ENCODE data around the gene SUGP1.
"Not testable (repeated sequence)": the region's sequence is repeated elsewhere in the genome, so short reads cannot be mapped to it uniquely, and the experiment has no call there.

The SUGP1 gene, protein sequence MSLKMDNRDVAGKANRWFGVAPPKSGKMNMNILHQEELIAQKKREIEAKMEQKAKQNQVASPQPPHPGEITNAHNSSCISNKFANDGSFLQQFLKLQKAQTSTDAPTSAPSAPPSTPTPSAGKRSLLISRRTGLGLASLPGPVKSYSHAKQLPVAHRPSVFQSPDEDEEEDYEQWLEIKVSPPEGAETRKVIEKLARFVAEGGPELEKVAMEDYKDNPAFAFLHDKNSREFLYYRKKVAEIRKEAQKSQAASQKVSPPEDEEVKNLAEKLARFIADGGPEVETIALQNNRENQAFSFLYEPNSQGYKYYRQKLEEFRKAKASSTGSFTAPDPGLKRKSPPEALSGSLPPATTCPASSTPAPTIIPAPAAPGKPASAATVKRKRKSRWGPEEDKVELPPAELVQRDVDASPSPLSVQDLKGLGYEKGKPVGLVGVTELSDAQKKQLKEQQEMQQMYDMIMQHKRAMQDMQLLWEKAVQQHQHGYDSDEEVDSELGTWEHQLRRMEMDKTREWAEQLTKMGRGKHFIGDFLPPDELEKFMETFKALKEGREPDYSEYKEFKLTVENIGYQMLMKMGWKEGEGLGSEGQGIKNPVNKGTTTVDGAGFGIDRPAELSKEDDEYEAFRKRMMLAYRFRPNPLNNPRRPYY

DNA sequence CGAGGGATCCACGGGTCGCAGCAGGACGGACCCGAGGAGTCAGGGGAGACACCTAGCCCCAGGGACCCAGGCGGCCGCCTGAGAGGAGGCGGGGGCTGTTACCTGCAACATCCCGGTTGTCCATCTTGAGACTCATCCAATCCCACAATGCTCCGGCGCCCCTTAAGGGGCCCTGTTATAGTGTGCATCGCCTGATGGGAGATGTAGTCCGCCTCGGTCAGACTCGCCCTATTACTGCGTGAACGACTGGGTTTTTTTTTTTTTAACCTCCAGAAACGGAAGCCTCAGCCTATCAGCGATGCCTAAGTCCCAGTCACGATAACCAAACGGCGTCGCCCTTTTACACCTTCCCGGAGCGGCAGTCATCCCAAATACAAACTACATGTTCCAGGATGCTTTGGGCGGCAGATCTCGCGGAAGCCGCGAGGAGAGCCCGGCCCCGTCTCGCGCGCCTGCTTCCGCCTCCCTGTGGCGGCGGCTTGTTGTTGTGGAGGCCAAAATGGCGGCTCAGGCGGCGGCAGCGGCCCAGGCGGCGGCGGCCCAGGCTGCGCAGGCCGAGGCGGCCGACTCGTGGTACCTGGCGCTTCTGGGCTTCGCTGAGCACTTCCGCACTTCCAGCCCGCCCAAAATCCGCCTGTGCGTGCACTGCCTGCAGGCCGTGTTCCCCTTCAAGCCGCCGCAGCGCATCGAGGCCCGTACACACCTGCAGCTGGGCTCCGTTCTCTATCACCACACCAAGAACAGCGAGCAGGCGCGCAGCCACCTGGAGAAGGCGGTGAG lies at the start of gene SUGP1, which contains the start of gene MAU2:
Gene SUGP1 (minus strand): TSS at position 149 of the 780 bp plus-strand sequence. CDS start 13 bp downstream, at position 136.
Gene MAU2 (plus strand): TSS at position 469 of the 780 bp plus-strand sequence. CDS start 31 bp downstream, at position 500.
- peak; percentile 92 for DNase-seq (ENCODE audit: low spot score)

DNA sequence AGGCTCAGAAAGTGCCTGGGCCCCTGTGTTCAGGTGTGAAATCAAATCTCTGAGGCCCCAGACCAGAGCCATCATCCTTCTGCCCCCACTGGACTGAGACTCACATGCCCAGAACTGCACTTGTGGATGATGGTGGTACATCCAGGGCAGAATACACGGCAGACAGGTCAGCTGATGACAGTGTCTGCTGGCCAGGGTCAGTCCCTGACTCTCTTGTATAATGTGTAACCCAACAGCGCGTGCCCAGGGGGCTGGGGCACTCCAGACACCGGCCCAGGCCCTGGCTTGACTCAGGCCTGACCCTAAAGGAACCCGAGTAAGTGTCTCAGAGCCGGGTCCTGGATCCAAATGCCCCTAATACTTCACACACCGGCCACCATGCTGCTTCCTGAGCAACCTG lies 47.8 kb upstream of the SUGP1 start:
- DNase-seq (ENCODE audit: low spot score), result no peak

DNA sequence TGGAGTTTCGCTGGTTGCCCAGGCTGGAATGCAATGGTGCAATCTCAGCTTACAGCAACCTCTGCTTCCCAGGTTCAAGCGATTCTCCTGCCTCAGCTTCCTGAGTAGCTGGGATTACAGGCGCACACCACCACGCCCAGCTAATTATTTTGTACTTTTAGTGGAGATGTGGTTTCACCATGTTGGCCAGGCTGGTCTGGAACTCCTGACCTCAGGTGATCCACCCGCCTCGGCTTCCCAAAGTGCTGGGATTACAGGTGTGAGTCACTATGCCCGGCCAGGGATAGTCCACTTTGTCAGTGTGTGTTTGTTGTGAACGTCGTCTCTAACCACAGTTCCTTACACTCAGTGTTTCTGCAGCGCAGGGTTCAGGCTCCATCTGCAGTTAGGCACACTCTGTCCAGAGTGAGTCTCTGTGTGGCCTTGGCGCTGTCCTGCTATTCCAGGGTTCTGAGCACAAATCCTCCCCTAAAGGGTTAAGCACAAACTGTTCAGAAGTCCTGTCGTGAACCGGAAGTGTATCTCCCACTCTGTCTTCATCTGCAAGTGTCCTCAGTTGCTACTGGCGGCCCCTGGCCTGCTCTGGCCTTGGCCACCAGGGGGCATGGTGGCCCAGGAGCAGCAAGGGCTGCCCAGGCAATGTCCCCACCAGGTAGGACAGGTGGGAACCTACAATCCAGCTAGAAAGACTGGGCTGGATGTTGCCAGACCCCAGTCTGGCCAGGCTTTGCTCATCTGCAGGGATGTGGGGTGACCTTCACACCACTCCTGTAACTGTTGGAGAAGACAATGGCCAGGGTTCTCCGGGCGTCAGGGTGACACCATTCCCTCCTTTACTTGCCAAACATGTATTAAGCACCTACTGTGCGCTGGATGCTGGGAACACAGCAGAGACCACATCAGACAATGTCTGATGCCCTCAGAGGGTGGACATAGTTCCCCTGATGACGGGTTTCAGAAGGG lies 46.4 kb upstream of the SUGP1 start:
- peak; percentile 54 for DNase-seq (ENCODE audit: low spot score)

DNA sequence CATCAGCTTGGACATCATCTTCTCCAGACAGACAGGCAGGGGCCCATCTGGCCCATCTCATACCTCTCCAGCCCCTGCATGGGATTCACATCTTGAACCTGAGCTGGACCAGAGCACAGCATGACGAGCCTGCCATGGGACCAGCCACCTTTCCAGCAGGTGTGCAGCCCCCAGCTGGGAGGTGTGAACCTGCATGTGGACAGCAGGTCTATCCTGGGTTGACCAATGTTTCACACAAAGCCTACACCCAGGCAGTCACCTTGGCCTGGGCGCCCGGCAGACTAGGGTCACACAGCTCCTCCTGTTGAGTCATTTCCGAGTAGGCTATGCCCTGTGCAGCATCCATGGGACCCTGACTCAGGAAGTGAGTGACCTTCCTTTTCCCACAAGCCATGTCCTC lies 41.8 kb upstream of the SUGP1 start:
- no peak for DNase-seq (ENCODE audit: low spot score)

DNA sequence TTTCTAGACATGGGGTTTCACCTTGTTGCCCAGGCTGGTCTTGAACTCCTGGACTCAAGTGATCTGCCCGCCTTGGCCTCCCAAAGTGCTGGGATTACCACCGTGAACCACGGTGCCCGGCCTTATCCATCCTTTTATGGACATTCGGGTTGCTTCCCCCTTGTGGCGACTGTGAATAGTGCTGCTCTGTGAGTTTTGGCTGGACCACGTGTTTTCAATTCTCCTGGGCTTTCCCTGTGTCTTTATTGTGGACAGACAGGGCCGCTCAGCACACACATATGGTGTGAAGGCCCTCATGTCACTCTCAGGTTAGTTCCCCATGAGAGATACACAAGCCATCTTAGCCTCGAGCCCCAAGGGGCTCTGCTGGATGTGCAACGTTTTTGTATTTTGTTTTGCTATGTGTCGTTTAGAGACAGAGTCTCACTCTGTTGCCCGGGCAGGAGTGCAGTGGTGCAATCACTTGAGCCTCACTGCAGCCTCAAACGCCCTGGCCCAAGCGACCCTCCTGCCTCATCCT lies 40.8 kb upstream of the SUGP1 start:
- peak; percentile 76 for DNase-seq (ENCODE audit: low spot score)

DNA sequence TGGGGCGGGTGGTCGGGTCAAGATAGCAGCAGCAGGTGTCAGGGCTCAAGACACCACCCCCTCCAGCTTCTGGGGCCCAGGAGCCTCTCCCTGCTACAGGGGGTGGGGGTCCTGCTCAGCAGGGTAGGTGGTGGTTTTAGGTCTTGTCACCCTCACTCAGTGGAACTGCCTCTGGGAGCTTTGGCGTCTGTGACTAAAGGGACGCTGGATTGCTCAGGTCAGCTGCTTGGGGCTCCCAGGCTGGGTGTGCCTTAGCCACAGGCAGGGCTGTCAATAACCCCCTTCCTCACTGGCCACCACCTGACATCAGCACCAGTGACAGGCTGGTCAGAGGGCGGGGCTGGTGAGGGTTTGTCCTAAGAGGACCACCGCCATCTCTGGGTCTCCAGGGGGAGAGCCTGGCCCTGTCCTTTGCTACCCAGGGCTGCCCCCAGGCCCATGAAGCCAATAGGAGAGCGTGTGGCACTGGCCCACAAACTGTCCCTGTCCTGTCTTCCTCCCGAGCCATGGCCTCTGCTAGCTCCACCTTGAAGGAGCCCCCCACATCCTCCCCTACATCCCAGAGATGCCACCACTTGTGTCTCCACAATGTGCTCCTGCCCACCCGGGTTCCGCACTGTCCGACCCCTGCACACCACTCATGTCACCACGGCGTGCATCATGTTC lies 36.7 kb upstream of the SUGP1 start:
- DNase-seq (ENCODE audit: low spot score), result no peak

DNA sequence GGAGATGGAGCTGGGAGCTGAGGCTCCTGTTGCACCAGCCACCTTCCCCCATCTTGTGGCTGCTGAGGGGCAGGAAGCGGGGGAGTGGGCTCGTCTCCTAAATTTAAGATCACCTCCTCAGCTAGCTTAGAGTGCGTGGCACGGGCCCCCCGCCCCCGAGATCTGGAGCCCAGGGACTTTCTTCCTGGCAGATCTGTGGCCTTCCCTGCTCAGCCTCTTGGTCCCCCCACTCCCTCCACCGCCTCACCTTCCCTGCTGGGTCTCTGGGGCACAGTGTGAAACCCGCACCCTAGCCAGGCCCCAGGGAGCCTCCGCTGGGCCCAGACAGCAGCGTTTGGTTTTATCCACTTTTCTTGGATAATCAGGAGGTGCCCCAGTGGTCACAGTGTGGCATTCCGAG lies 36.2 kb upstream of the SUGP1 start:
- DNase-seq (ENCODE audit: low spot score), result no peak

DNA sequence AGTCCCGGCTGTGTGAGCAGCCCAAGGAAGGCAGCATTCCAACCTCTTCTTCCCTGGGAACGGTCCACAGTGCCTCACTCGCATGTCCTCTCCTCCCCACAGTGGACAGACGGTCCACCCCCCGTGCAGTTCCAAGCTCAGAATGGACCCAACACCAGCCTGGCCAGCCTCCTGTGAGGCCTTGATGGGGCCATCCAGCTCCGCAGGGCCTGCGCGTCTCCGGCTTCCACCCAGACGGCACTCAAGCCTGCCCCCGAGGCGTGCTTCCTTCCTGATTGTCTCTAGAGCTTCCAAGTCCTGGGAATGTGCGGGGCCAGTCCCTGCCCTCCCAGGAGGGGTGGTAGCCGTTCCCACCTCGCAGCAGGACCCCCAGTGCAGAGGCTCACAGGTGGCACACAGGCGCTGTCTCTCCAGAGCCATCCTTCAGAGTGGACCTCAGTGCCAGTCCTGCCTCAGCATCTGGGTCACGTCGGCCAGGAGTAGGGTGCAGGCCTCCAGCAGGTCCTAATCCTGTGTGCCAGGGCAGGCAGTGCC lies 35.4 kb upstream of the SUGP1 start:
- DNase-seq (ENCODE audit: low spot score), result no peak

DNA sequence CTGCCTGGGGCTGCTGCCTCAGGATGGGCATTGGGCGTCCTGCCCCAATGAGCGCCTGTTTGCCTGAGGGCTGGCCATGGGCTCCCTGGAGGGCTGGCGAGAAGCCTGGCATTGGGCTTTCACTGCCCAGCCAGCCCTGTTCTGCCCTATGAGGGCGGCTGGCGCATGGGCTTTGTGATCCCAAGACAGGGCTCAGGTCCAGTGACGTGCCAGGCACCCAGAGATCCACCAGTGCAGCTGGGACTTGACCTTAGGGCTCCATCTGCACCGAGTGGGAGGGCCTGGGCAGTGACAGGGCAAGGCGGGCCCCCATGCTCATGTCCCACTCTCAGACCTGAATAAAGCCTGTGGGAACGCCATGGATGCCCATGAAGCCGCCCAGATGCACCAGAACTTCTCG lies 34.6 kb upstream of the SUGP1 start:
- no peak for DNase-seq (ENCODE audit: low spot score)

DNA sequence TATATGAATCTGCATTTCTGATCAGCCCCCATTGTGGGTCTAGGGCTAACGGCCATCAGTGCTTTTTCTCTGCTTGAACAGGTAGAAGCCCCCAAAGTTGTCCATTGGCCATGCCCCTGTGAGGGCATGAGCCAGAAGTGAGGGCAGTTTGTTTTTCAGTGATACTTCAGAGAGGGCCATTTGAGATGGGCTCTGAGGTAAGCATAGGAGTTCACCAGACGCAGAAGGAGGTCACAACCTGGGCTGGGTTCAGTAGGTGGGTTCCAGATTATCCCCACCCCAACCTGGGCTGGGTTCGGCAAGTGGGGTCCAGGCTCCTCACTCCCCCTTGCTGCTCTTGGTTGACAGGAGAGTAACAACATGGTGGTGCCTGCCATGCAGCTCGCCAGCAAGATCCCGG lies 33.7 kb upstream of the SUGP1 start:
- DNase-seq (ENCODE audit: low spot score), result no peak

DNA sequence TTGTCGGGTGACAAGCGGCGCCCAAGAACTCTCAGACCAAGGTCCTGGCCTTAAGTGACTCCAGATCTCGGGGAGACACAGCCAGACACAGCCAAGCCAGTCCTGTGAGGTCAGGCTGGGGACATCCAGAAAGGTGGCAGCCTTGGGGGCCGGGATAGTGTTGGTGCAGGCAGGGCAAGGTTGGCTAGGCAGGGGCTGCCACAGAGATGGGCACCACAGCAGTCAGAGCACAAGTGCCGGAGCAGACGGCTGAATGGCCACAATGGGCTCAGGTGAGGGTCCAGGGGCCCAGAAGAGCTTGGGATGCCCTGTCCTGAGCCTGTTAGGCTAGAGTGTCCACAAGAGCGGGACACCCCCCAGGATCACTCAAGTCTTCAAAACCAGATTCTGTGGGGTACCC lies 32.5 kb upstream of the SUGP1 start:
- no peak for DNase-seq (ENCODE audit: low spot score)

DNA sequence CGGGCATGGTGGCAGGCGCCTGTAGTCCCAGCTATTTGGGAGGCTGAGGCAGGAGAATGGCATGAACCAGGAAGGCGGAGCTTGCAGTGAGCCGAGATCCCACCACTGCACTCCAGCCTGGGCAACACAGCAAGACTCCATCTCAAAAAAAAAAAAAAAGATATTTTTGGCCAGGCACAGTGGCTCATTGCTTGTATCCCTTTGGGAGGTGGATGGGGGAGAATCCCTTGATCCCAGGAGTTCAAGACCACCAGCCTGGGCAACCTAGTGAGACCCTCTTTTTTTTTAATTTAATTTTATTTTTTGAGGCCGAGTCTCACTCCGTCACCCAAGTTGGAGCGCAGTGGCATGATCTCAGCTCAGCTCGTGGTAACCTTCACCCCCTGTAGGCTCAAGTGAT lies 30.4 kb upstream of the SUGP1 start:
- not testable (repeated sequence) for DNase-seq (ENCODE audit: low spot score)

DNA sequence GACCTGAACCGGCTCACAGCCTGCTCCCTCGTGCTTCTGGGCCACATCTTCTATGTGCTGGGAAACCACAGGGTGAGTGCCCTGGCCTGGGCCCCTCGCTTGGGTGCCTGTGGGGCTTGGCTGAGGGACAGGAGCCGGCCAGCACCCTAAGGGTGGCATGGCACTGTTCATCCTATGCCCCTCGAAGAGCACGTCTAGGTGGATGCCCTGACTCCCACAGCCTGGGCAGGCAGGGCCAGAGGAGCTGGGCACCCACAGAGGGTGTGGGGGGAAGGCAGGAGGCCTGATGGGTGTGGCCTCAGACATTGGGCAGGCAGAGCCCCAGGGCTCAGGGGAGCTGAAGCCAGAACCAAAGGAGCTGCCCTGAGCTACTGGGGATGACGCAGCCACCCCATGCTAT lies 29.1 kb upstream of the SUGP1 start:
- no peak for DNase-seq (ENCODE audit: low spot score)

DNA sequence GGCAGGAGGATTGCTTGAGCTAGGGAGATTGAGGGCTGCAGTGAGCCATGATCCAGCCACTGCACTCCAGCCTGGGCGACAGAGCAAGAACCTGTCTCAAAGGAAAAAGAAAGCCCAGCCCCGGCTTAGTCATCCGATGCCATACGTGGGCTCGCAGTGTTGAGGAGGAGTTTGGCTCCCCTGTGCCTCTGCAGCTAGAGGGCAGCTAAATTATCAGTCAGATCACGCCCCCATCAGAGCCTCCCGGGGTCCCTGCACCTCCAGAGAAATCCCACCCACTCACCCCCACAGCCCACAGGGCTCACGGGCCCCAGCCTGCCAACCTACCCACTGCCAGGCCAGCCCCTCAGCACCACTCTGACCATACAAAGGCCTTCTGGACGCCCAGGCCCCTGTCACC lies 28.0 kb upstream of the SUGP1 start:
- DNase-seq (ENCODE audit: low spot score), result no peak

DNA sequence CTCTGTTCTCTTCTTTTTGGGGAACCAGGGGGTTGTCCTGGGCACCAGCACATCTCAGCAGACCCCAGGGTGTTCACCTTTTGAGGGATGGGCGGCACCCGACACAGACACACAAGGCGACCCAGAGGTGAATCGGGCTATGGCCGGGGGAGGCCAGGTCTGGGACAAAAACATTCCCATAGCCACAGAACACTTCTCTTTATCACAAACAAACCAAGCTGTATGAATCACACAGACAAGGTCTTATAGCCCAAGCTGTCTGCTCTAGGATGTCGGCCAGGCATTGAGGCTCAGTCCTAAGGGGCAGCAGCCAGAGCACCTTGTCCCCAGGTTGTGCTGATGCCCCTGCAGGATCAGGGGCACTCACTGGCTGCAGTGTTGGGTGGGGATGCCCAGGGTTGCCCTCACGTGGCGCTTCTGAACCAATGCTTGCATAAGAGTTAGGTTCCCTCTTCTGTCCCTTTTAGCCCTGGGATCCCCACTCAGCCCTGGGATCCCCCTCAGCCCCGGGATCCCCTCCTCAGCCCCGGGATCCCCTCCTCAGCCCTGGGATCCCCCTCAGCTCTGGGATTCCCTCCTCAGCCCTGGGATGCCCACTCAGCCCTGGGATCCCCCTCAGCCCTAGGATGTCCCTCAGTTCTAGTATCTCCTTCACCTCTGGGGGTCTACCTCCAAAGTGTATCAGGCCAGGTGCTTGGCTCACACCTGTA lies 27.2 kb upstream of the SUGP1 start:
- no peak for DNase-seq (ENCODE audit: low spot score)

DNA sequence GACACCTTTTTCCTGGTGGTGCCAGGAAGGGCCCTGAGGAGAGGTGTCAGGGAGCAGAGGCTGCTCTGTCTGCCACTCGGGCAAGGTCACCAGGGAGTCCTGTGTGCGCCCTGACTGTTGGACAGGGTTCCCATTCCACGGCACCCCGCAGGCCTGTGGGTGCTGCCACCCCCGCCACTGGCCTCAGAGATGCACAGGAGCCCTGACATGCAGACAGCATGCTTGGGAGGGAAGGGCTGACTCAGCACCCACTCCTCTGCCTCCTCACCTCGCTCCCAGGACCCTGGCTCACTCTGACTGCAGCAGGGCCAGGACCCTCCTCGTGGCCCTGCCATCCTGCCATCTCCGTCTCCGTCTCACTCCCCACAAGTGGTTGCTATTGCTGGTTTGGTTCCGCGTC lies 25.7 kb upstream of the SUGP1 start:
- no peak for DNase-seq (ENCODE audit: low spot score)

DNA sequence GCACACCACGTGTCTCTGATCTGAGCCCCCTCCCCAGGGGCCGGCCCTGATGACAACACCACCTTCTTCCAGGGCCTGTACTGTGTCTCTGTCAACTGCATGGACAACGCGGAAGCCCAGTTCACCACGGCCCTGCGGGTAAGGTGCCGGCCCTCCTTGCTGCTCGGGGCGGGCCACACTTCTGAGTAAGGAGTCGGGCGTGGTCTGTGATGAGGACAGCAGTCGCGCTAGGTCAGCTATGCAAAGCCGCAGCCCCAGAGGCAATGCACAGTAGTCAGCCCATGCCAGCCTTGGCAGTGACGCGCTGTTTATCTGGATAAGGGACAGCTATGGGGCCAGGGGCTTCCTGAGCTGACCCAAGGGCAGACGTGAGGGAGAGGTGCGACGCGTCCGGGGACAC lies 24.9 kb upstream of the SUGP1 start:
- no peak for DNase-seq (ENCODE audit: low spot score)

DNA sequence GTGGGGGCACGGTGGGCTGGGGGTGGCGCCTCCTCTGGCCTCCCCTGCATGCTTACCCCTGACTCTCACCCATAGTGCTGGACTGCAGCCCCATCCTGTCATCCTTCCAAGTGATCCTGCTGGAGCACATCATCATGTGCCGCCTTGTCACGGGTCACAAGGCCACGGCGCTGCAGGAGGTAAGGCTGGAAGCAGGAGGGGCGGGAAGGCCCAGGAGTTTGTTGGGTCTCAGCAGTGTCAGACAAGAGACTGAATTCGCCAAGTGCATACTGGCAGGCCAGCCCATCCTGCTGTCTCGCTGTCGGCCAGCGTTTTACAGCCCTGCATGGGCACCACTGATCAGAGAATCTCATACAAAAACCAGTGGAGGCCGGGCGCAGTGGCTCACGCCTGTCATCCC lies 23.5 kb upstream of the SUGP1 start:
- no peak for DNase-seq (ENCODE audit: low spot score)

DNA sequence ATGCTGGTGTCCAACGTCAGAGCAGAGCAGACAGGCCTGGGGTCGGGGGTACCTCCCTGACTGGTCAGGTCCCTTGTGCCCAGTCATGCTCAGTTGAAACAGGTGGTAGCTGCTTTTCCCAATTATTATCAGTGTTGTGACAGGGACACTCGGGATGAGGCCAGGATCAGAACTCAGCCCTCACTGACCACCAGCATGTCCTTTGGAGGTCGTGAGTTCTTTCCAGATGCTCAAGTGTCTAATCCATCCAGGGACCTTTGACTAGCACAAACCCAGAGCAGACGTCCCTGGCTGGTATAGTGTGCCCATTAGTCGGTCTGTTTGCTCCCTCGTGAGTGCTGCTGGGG lies 22.7 kb upstream of the SUGP1 start:
- no peak for DNase-seq (ENCODE audit: low spot score)
